ENCODE results near the gene XIRP2.

DNA sequence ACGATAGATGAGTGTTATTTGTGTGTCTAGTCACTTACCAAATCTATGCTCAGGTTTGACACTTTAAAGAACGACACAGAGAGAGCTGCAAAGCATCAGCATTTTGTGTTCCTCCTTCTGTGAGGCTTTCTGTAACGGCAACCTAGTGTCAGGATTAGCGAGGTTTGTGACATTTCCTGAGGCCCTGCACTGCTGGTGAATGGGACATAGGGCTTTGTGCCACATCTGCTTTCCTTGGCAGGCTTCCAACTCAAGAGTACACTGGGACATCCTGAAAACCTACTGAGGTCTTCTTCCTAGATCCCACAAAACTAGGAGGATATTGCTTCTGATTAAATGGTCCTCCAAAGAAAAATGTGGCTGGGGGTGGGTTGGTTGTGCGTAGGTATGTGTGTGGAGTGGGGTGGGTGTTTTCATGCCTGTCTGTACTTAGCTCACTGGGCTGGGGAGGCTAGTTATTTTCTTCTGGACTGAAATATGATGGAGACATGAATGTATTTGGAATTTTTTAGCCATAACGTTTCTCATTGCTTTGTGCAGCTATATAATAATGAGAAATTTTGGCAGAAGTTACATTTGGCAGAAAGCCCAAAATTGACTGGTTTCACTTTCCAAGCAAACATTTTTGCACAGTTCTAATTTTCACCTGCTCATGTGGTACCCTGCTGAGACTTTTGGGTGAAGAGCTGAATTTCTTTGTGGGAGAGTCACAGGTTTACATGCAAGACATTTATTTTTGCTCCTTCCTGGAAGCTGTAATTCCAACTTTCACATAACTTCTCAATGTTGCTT lies 308.4 kb downstream of the XIRP2 start:
- TF ChIP-seq CTCF (IDR thresholded peaks at IDR 0.05; ENCODE audit: insufficient read depth, low read depth, low read length) (no peak), EZH2 (IDR thresholded peaks at IDR 0.05; ENCODE audit: insufficient read depth, low read length) (no peak)
